Activated CD8-positive, alpha-beta memory T cell treated with anti-CD3 and anti-CD28 coated beads for 1 hour (primary cell): Measurements from ENCODE around the gene CYB561D1.

Experiments used
- DNase-seq, 2 donors: peaks; one replicate each; pipeline ENCODE4 v3.0.0-alpha.2; 2020; ENCODE audit warnings: low read depth in 1 of 2; ENCODE audit errors: extremely low read depth in 1 of 2

CYB561D1 gene

DNA sequence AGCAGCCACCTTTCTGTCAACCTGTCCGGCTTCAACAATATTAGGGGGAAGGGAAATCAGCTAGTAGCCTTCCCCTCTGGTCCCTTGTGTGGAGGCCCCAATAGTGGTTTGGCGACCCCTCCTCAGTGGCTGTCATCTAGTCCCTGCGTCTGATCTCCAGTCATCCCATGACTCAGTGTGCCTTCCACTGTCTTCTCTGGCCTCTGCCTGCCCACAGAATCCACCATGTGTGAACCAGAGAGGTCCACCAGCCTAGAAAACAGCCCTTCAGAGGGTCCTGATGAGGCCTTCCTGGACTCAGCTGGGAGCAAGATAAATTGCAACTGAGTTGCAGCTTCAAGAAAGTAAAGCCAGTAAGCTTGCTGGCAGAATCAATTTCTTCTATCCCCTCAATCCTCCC lies 14.0 kb upstream of the CYB561D1 start:
- DNase-seq: no peak

DNA sequence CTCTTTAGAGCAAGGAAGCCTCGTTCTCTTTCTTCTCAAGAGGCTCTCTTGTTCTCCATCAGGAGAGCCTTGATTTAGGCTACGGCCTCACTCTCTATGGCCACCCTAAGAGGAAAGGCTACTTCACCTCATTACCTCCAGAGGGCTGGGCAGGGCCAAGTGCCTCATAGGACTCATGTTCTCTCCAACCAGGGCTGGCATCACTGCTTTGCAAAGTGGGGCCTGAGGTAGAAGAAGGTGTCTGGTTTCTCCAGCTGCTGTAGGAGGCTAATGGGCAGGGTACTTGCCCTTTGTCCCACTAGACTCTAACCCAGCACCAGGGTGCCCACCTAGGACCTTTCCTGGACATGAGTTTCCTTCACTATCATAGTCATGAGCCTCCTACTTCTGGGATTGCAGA lies 12.2 kb upstream of the CYB561D1 start:
- no peak for DNase-seq

DNA sequence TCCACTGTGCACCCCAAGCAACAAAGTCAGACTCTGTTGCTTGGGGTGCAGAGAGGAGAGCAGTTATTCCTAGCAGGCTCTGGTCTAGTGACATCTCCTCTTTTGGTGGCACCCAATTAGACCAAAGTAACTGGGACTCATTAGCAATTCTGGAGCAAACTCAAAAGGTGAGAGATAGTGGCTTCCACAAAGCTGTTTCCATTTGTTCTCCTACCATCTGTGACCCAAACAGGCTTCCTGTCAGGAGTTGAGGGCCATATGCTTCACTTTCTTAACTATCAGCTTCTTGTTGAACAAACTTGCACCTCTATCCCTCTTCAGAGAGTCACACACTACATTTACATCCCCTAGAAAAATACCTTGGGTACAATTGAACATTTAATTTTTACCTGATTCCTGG lies 11.7 kb upstream of the CYB561D1 start:
- DNase-seq: no peak

DNA sequence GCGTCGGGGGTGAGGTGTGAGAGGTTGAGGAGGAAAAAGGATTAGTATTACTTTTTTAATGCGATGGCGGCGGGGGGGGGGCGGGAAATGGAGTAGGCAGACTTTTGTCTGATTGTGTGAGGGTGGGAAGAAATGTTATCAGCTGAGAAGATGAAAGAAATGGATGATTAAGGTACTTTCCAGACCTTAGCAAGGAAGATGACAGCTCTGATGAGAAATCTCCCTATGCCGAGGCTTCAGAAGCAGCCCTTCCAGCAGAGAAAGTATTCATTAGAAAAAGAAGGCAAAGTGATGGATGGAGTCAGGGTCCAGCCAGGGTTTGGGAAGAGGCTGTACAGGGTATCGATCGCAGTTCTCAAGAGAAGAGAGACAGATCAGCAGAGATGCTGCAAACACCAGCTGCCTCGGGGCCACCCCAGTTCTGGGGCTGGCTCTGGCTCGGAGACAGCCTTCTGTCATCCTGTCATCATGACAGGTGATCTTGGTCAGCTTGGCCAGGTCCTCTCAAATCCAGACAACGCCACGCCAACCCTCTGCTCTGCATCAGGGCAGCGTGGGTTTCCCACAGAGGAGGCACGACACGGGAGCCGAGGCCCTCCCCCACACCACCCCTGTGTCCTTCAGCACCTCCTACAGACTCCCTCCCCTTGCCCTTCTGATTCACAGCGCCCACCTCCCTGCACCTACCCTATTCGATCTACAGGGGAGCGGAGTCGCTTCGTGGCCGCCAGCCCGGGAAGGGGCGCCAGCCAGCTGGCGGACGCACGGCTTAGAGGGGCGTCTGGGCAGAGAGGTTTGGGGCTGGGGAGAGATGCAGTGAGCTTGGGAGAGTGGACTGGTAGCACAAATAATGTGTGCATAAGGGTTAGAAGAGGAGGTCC lies 10.9 kb upstream of the CYB561D1 start:
- DNase-seq: no peak

DNA sequence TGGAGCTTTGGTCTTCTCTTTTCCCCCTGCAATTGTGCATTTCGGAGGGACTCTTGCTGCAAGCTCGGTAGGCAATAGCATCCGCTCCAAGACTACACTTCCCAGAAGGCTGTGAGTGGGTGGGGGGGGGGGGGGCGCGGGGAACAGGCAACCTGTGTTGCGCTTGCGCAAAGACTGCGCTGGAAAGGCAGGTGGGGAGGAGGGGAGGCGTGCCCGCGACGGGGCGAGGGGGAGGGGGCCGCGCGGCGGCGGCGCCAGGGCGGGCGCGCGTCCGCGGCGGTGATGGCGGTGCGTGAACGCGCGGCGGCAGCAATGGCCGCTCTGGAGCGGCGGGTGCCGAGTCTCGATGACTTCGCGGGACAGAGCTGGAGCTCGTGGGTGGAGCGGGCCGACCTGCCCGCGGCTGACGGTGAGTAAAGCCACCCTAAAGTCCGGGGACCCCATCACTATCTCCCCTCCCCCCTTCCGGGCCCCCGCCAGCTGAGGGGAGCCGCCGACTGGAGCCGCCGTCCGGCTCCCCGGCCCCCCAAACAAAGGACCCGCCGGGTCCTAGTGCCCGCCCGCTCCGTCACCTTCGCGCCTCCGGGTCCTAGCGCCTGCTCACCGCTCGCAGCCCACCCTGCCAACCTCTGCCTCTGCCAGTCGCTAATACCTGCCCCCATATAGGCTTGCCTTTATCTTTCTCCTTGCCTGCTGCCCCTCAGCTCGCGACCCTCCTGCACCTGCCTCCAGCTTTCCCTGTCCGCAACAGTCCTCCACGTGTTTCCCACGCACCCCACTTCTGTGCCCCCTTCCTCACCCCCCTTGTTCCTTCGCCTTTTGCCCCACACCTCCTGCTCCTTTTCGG lies 10.0 kb upstream of the CYB561D1 start, which contains the start of gene ATXN7L2:
Gene ATXN7L2 (plus strand): TSS at position 234 of the 847 bp plus-strand sequence. CDS start 49 bp downstream, at position 283.
- DNase-seq: peak; percentile 82 to 85

DNA sequence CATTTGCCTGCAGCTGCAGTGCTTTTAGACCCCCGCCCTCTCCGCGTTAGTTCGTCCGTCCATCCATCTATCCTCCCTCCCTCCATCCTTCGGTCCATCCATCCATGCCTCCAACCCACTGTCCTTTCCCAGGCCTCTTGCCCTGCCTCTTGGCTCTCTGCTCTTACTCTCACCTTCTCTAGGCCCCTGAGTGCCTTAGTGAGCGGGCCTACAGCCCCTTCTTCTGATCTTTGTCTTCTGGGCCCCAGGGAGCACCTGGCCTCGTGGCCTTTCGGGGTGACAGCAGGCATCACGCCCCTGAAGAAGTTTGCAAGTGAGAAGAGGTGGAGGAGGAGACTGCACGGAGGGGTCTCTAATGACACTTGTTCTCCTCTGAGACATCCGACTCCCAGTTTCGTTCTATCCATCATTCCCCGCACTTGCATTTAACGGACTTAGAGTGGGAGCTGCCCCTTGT lies 9.3 kb upstream of the CYB561D1 start:
- DNase-seq: no peak

DNA sequence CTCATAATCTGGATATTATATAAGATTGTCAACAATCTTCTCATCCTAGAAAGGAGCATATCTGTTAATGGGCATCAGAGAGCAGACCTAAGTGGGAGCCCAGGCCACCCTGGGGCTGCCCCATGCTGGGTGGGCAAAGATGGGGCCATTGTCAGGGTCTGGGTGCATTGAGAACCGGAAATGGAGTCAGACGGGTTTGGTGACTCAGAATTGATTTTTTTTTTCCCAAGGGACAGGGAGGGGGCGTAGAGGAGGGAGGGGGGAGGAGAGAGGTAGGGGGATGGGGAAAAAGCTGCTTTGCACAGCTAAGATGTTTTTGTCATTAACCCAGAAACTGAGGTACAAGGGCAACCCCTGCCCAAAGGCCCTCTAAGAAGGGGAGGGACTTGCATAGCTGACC lies 8.9 kb upstream of the CYB561D1 start:
- no peak for DNase-seq

DNA sequence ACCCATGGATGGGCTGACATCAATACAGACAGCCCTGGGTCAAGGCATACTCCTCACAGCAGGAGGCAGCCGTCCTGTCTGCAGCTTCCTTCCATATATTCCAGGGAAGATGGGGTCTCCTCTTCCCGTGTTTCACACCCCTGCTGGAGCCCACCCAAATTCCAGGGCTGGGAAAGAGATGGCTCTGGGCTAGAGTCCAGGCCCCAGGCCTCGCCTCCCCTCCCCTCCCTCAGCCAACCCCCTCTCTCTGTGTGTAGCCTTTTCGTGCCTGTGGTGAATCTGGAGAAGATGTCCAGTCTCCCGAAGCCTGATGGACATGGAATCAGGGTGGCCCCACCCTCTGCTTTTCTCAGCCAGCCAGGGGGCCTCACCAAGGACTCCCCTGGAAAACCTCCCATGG lies 6.6 kb upstream of the CYB561D1 start:
- no peak for DNase-seq

DNA sequence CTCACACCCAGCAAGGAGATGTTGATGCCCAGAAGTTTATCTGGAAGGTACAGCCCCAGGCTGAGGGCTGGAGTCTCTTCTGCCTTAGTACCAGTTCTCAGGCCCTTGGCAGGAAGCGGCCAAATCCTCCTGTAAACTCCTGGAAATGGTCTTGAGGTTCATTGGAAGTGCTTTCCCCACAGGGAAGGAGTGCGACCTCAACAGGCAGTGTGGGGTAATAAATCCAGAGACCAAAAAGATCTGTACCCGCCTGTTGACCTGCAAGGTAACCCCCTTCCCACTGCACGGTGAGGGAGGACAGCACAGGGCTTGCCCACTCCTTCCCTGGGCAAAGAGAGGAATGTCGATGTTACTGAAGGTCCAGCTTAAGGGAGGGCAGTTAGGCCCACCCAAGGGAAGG lies 5.7 kb upstream of the CYB561D1 start:
- DNase-seq: no peak

DNA sequence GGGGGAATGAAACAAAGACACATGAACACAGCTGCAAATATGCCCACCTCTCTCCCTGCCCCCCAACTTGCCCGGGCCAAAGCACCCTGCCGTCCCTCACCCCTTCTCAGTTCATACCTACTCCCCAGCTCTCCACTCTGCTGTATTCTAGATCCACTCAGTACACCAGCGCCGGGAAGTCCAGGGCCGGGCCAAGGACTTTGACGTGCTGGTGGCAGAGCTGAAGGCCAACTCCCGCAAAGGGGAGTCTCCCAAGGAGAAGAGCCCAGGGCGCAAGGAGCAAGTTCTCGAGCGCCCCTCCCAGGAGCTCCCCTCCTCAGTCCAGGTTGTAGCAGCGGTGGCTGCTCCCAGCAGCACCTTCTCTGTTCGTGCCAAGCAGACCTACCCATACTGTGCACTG lies 5.2 kb upstream of the CYB561D1 start:
- no peak for DNase-seq

DNA sequence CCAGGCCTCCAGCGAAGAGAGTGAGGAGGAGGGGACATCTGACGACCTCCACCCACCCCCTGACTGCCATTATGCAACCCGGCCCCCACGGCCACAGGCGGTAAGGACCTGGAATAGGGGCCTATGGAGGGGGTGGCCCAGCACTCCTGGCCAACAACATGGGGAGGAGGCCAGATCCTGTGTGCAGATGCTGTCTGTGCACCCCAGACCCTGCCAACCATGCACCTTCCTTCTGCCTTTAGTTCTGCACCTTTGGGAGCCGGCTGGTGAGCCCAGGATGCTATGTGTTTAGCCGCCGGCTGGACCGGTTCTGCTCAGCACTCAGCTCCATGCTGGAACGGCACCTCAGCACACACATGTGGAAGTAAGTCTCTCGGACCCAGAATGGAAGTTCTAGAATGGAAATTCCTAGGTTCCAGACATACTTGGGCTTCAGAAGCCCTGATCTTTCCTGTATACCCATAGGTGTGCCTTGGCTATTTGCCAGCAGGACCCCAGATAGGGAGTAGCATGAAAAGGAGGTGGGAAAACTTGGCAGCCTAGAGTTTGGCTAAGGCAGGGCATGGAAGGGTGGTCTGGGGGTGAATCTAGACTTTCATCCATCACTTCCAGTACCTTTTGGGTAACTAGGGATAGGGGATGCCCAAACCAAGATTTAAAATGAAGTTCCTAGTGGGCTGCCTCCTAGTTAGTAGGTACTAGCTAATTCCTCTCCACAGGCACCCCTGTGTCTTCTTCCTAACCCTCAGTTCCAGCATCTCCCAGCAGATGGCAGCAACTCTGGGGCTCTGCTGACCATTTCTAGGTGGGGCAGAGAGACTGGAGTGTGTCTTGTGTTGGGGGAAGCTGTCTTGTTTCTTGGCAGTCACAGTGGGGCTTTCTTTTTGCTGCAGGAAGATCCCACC lies 3.6 kb upstream of the CYB561D1 start:
- peak in 1 of 2 donors; percentile 64 for DNase-seq

DNA sequence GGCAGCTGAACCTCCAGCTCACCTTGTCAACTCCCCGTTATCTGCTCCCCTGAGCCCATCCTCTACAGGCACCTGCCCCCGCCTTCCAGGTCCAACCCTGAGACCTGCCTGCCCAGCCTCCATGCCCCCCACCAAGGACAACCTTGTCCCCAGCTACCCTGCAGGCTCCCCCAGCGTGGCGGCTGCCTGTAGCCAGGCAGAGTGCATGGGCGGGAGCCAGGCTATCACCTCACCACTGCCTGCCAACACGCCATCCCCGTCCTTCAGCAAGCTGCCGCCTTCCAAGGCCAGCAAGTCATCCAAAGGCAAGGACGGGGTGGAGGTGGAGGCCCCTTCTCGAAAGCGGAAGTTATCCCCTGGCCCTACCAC lies 3.0 kb upstream of the CYB561D1 start:
- no peak for DNase-seq

DNA sequence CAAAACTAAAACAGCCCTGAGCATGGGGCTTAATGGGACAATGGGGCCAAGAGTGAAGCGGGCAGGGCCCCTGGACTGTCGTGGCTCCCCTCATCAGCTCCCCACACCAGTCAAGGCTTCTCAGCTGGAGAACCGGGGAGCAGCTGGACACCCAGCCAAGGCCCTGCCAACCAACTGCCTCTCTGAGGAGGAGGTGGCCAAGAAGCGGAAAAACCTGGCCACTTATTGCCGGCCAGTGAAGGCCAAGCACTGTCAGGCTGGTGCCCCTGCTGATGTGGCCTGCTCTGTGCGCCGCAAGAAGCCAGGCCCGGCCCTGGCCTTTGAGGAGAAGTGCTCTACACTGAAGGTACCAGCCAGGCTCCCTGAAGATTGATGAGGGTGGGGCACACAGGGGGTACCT lies 2.5 kb upstream of the CYB561D1 start:
- DNase-seq: no peak

DNA sequence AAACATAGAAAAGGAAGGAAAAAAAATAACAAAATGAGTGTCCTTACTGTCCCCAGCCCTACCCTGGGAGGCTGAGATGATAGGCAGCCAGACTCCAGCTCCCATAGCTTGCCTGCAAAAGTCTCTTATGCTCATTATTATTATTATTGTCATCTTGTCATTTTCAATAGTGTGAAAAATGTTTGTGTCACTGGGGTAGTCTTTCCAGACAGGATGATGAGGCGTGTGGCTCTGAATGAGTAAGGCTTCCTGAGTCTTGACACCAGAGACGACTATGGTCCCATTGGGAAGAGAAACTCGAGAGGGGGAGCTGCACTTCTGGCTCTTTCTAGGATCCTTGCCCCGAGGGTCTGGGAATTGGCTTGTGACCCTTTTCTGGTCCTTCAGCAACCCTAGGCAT lies 1.1 kb upstream of the CYB561D1 start:
- no peak for DNase-seq

DNA sequence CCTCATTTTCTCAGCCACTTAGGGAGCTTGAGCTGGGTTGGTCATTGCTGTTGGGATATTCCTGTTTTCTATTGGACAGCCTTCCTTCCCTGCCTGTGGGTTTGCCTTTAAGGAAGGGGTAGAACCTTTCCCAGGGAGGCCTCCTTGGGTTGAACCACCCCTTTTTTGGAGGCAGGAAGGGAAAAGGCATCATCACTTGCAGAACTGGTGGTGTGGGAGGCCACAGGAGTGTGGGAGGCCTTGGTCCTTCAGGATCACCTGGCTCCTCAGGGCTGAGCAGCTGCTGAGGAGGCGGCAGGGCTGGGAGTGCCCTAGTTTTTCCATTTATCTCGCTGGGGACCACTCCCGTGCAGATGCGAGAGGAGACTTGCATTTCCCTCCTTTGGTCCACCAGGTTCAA lies 667 bp upstream of the CYB561D1 start:
- no peak for DNase-seq

DNA sequence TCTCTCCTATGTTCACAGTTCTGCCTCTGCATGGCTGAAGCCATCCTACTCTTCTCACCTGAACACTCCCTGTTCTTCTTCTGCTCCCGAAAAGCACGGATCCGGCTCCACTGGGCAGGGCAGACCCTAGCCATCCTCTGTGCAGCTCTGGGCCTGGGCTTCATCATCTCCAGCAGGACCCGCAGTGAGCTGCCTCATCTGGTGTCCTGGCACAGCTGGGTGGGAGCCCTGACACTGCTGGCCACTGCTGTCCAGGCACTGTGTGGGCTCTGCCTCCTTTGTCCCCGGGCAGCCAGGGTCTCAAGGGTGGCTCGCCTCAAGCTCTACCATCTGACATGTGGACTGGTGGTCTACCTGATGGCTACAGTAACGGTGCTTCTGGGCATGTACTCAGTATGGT lies 1.8 kb downstream of the CYB561D1 start:
- DNase-seq: no peak

DNA sequence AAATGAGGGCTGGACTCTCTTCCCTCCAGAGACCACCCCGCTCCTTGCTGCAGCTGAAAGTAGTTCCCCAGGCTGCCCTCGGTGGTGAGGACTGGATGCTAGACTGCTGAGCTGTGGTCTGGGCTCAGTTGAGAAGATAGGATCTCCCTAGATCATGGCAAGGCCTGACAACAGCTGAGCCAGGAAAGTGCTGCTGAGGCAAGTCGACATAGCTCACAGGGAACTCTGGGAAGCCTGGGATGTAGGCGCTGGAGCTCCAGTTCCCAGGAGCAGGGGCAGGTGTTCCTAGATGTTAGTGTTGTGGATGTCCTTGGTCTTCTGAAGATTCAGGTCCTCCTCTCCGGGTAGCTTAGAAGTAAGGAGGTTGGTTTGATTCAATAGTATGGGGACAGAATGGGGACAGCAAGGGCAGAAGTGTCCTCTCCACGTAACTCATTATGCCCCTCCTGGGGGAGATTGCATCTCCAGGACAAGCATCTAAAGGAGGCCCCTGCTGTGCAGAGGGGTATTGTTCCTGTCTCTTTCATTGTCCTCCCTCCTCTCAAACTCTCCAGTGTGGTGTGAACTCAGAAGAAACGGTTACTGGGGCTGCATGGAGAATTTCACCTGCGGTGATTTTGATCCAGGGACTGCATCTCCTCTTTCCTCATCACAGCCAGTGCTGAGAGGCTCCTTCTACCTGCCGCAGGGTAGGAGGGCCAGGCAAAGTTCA lies 3.7 kb downstream of the CYB561D1 start:
- DNase-seq: no peak

DNA sequence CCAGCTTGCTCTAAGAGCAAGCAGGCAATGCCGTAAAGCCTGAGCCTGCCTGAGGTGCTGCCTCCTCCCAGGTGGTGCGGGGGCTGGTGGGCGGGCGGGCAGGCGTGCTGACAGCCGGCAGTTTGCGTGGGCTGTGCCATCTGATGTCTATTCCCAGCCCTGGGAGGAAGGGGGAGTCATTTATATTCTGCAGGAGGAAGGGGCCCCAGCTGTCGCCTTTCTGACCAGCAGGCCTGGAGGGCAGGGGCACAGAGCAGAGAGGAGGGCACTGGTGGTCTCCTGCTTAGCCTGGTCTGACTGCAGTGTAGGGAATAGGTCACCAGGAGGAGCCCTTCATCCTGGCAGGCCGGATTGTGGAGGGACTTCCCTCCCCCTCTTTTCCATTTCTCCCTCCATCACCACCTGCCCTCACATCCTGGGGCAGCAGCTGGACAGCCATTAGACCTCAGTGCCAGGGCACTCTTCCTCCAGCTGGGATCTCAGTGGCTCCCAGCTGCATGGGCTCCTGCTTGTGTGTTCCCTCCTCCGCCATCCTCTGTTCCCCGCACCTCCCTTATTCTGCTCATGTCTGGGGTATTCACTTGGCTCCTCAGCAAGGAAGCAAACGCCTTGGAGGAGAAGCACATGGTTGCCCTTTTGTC lies 4.4 kb downstream of the CYB561D1 start:
- no peak for DNase-seq

DNA sequence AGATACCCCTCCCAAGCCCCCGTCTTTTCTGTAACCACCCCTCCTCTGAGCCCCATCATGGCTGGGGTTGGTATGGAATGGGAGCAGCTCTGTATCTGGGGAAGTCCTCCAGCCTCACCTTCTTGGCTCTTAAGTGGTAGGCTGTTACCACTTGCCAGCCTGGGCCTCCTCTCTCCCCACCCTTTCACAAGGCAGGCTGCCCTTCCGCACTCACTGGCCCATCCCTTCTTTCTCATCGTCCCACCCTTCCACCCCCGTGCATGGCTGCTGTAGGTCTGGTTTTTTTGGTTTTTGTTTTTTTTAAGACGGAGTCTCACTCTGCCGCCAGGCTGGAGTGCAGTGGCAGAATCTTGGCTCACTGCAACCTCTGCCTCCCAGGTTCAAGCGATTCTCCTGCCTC lies 5.2 kb downstream of the CYB561D1 start:
- no peak for DNase-seq
